ENCODE data around the gene TAF3. TPM values are rescaled to one million over a fixed set of nuclear protein-coding genes. Genes with fewer than 3 reads are reported as not detected.

Gene TAF3
- total RNA-seq, 3 donors from 2014 or later = 7.4 to 9.7 (median 9.2) TPM

- Histone ChIP-seq H3K4me1 (no peaks in the 10 kb centered on the region), H3K27ac (no peak overlapping the region), H3K27me3 (no peaks in the 10 kb centered on the region), H3K36me3 (no peaks in the 10 kb centered on the region), H3K4me3 (no peak overlapping the region), H3K9me3 (no peaks in the 10 kb centered on the region)
- no peak for TF ChIP-seq POLR2A (IDR thresholded peaks at IDR 0.05)
- TF ChIP-seq CTCF (IDR thresholded peaks at IDR 0.05) = no peak
- no peak for TF ChIP-seq POLR2AphosphoS5 (IDR thresholded peaks at IDR 0.05)
- intact Hi-C loops (cut with DNase I; ENCODE audit: low total_unique reads) = no loop called here
- no peak for DNase-seq (ENCODE audit: low spot score in 2 of 2)
Observed at GRCh38 chr10:7813481-7813880, 4.8 kb upstream of the TAF3 start.

- intact Hi-C loops (cut with DNase I; ENCODE audit: low total_unique reads) = no loop called here
- H3K4me3 ChIP-seq = peak overlapping the region; percentile 88 to 95 (median 88)
- no peaks in the 10 kb centered on the region for H3K36me3 ChIP-seq
- no peak for TF ChIP-seq CTCF (IDR thresholded peaks at IDR 0.05)
- TF ChIP-seq POLR2AphosphoS5 (IDR thresholded peaks at IDR 0.05) = no peak
- no peaks in the 10 kb centered on the region for H3K27me3 ChIP-seq
- no peaks in the 10 kb centered on the region for H3K4me1 ChIP-seq
- DNase-seq (ENCODE audit: low spot score in 2 of 2) = no peak
- no peaks in the 10 kb centered on the region for H3K9me3 ChIP-seq
- peak overlapping the region in 1 of 2 donors; percentile 75 for H3K27ac ChIP-seq
Observed at GRCh38 chr10:7817576-7817975, 729 bp upstream of the TAF3 start.

- no peaks in the 10 kb centered on the region for H3K36me3 ChIP-seq
- no peaks in the 10 kb centered on the region for H3K27me3 ChIP-seq
- DNase-seq (ENCODE audit: low spot score in 2 of 2) = no peak
- peak overlapping the region; percentile 88 to 95 (median 88) for H3K4me3 ChIP-seq
- intact Hi-C loops (cut with DNase I; ENCODE audit: low total_unique reads) = no loop called here
- no peaks in the 10 kb centered on the region for H3K9me3 ChIP-seq
- H3K4me1 ChIP-seq = no peaks in the 10 kb centered on the region
- H3K27ac ChIP-seq = peak overlapping the region; percentile 75 to 79
- TF ChIP-seq POLR2AphosphoS5 (IDR thresholded peaks at IDR 0.05) (no peak), CTCF (IDR thresholded peaks at IDR 0.05) (no peak), POLR2A (IDR thresholded peaks at IDR 0.05) (no peak)
Observed at GRCh38 chr10:7817984-7818294, 366 bp upstream of the TAF3 start.

- Histone ChIP-seq H3K4me1 (no peaks in the 10 kb centered on the region), H3K27me3 (no peaks in the 10 kb centered on the region), H3K4me3 (peak overlapping the region; percentile 88 to 95 (median 88)), H3K36me3 (no peaks in the 10 kb centered on the region), H3K9me3 (no peaks in the 10 kb centered on the region), H3K27ac (no peak overlapping the region)
- no peak for TF ChIP-seq POLR2AphosphoS5 (IDR thresholded peaks at IDR 0.05)
- peak in 1 of 3 donors; percentile 10 for TF ChIP-seq CTCF (IDR thresholded peaks at IDR 0.05)
- no peak for DNase-seq (ENCODE audit: low spot score in 2 of 2)
- intact Hi-C loops (cut with DNase I; ENCODE audit: low total_unique reads) = no loop called here
Observed at GRCh38 chr10:7819121-7819460, 786 bp downstream of the TAF3 start.

GRCh38 chr10:7824251-7824650, 5.9 kb downstream of the TAF3 start:
- peaks cover 8% of the 10 kb centered on the region for H3K36me3 ChIP-seq
- no peak overlapping the region for H3K4me3 ChIP-seq
- no peak overlapping the region for H3K27ac ChIP-seq
- no peaks in the 10 kb centered on the region for H3K4me1 ChIP-seq
- TF ChIP-seq POLR2AphosphoS5 (IDR thresholded peaks at IDR 0.05) (no peak), CTCF (IDR thresholded peaks at IDR 0.05) (no peak), POLR2A (IDR thresholded peaks at IDR 0.05) (no peak)
- no peak for DNase-seq (ENCODE audit: low spot score in 2 of 2)
- intact Hi-C loops (cut with DNase I; ENCODE audit: low total_unique reads) = no loop called here
- no peaks in the 10 kb centered on the region for H3K9me3 ChIP-seq
- H3K27me3 ChIP-seq = no peaks in the 10 kb centered on the region

Data from breast epithelium (tissue), 4 donors.